Renal cortical epithelial cell (primary cell): Measurements from ENCODE around the gene EMILIN2. TPM values are rescaled to one million over a fixed set of nuclear protein-coding genes. Genes with fewer than 3 reads are reported as not detected.

Source experiments
- DNase-seq: peaks from one replicate; pipeline ENCODE4 v3.0.0-alpha.2; 2011; ENCODE audit warnings: low read depth
- total RNA-seq: library from RNA; depleted of rRNA; stranded (reverse); fragments of >200 nt; gene quantifications from 2 replicates; pipeline ENCODE4 v1.2.3, GENCODE V29; 2014

EMILIN2 gene
- total RNA-seq, 1 donor from 2014 or later = 4.0 TPM

DNA sequence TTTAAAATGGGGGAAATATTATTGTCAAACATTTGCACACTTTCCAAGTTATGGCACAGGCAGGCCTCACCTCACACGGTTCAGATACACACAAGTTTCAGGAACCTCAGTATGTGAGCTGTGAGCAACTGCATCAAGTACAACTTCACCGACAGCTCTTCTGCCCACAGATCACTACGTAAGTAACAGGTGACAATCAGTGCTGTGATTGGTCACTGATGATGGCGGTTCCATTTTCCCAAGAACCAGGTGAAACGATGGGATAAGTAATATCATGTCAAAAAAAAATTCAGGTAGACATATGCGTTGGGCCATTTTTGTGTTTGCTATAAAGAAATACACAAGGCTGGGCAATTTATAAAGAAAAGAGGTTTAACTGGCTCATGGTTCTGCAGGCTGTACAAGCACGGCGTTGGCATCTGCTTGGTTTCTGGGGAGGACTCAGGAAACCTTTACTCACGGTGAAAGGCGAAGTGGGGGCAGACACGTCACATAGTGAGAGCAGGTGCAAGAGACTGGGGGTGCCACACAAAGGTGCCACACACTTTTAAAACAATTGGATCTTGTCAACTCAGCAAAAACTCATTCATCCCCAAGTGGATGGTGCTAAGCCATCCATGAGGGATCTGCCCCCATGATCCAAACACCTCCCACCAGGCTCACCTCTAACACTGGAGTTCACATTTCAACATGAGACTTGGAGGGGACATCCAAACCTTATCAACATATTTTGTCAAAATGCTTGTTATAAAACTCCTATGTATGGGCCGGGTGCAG lies 108.3 kb downstream of the EMILIN2 start:
- DNase-seq = no peak

DNA sequence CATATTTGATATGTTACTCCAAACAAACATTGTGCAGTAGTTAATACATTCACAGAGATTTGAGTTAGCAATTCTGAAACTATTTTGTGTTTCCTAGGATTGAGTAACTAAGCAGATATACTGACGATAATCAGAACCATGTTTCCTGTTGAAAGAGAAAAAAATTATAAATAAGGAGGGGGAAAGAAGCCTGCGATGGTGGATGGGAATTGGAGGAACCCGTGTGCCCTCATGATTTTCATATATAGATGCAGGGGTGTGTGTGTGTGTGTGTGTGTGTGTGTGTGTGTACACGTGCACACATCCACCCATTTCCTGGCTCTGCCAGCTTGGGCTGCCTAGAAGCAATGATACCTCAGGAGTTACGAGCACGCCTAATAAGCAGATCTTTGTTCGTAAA lies 109.2 kb downstream of the EMILIN2 start:
- no peak for DNase-seq

DNA sequence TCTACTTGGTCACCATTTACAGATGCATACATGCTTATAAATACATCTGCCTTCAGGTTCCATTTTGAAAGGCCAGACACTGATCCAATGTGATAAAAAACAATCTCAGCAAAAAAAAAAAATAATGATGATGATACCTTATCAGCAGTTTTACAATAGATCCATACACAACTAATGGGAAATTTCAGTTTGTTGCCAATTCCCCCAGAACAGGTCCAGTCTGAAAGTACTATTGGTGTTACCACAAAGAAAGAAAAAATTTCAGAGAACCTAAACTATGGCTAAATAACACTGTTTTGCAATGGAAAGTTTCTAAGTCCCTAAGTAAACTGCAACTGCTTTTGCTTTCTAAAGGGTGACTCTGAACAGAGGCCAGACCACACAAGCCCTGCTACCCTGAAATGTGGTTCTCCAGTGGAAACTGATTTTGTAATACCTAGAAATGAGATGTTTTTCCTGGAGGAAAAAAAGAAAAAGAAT lies 112.1 kb downstream of the EMILIN2 start:
- DNase-seq = peak; percentile 75

DNA sequence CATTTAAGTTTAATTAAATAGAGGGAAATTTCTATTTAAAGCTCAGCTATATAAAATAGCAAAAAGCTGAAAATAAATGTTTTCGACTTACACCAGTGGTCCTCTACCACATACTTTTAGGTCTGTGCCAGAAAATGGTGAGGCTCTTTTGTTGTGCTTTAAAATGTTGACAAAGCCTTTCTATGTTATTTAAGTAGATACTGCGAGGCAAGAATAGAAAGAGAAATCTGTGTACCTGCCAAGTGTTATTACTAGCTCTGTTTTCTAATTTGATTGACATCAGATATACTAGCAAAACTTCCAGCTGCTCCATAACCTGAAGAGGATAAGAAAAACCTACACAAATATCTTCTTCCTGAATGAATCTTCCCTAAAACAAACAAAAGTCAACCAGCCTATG lies 112.5 kb downstream of the EMILIN2 start:
- DNase-seq = no peak

DNA sequence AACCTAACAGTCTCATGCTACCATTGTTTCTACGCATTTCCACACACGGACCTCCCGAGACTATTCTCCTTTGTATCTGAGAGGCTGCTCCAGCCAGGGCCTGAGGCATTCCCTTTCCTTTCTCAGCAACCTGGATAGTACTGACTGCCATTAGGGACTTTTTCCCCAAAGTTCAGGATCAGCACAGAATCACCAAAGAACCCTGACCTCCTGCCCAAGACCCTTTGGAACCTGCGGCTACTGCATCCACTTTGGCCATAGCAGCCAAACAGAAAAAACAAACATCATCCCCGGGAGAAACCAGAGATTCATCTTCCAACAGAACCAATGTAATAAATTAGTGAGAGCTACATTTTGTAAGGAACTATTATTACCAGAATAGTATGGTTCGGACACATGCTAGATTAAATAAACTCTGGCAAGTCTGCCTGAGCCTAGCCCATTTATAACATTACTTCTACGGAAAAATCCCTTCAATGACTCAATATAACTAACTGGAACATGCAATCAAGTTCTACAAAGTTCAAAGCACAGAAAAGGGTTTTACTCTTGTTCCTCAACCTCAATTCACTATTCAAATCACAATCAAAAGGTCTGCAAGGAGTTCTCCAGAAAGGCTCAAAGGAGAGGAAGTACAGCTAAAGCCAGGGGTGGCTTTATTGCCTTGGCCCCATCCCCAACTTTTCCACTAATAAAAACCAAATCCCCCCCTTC lies 114.3 kb downstream of the EMILIN2 start:
- no peak for DNase-seq

DNA sequence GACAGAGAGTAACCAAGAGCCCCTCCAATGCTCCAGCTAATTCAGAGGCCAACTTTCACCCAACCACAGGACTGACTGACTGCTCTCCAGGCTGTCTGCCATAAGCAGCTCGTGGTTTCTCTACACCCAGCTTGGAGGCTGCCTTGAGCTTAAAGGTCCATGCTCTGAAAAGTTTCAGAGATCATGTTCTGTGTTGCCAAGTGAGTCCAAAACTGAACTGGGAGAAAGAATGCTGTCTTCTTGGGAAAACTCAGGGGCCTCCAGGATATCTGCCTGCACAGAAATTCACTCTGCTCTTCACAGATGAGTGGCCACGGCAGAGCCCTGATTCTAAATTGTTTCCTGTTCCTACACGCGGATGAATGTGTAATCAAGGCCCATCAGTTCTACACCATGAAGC lies 115.0 kb downstream of the EMILIN2 start:
- peak; percentile 80 for DNase-seq

DNA sequence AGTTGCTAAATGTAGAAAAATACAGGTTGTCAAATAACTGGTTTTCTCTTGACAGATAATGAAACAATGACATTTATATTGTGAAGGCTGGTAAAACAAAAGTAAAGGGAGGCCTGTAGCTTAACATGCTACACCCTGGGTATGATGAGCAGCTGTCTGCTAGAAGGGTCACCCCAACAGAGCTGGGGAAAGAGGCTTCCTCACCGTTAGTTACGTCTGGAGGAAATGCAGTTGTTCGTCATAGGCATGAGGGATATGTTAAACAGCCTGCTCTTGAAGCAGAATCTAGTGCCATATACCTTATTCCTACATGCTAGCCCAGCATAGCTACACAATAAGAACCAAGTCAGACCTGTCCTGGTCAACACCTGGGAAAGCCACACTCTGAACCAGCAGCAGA lies 116.2 kb downstream of the EMILIN2 start:
- no peak for DNase-seq

DNA sequence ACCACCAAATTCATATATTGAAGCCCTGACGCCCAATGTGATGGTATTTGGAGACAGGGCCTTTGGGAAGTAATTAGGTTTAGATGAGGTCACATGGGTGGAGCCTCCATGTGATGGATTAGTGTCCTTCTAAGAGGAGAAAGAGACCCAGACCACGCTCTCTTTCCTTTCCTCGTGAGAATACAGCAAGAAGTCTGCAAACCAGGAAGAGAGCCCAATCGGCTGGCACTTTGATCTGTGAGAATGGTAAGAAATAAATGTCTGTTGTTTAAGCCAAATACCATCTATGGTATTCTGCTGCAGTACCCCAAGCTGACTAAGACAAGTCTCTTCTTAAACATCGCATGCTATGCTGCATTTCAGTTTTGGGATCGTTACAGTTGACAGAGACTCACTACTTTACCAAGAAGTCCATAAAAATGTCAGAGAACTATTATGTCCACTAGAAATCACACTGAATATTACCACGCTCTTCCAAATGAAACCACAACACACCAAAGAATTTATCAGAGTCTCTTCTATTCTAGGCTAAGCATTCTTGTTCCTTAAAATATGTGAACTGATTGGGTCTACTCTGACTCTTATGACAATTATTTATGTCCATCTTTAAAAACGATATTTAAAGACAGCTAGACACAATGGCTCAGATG lies 117.7 kb downstream of the EMILIN2 start:
- DNase-seq = no peak

Other genes starting within 250 kb of the EMILIN2 start
- gene SMCHD1, start 191.3 kb upstream of the EMILIN2 start, total RNA-seq = 43.1 and 52.7 TPM in 2 replicates
- gene LPIN2, start 166.1 kb downstream of the EMILIN2 start, total RNA-seq = 29.3 and 56.0 TPM in 2 replicates